ENCODE results near the gene PCCA. TPM values are rescaled to one million over a fixed set of nuclear protein-coding genes. Genes with fewer than 3 reads are reported as not detected.

PCCA gene
- total and polyA plus RNA-seq, 2 donors (not counting 3 experiments of a cell fraction or from before 2014, with no cell fraction given), result 5.7 to 20.2 TPM

- TF ChIP-seq CTCF (IDR thresholded peaks at IDR 0.05; ENCODE audit: extremely low read depth in 1 of 2, insufficient read depth in 1 of 2, low read depth in 1 of 2, low read length in 2 of 2) (no peak), EZH2 (IDR thresholded peaks at IDR 0.05; ENCODE audit: borderline replicate concordance, low read depth, low read length, severe bottlenecking) (no peak), JUN (IDR thresholded peaks at IDR 0.05; ENCODE audit: borderline replicate concordance, insufficient read depth, insufficient read length, low read depth) (no peak), POLR2A (IDR thresholded peaks at IDR 0.05; ENCODE audit: low read depth, low read length) (no peak), GATA2 (IDR thresholded peaks at IDR 0.05; ENCODE audit: insufficient read depth, insufficient read length, low read depth, low read length) (no peak), MAX (IDR thresholded peaks at IDR 0.05; ENCODE audit: insufficient read depth, insufficient read length) (no peak)
- ChIA-PET POLR2A (no interaction called here), CTCF (no interaction called here)
- DNase-seq (ENCODE audit: low read depth, low spot score), result no peak
- Histone ChIP-seq H3K79me2 (ENCODE audit: control insufficient read depth, insufficient read depth, low read length) (no peaks in the 10 kb centered on the region), H4K20me1 (replicated peaks; ENCODE audit: control insufficient read depth, extremely low read depth, insufficient read depth, low read length) (no peaks in the 10 kb centered on the region), H3K9me1 (replicated peaks; ENCODE audit: control insufficient read depth, extremely low read depth, insufficient read depth, low read length) (no peaks in the 10 kb centered on the region), H3K27me3 (ENCODE audit: control insufficient read depth in 2 of 2, insufficient read depth in 2 of 2, low read length in 2 of 2) (no peaks in the 10 kb centered on the region), H3K9ac (replicated peaks; ENCODE audit: extremely low read depth, insufficient read depth, low read length) (no peak overlapping the region), H3K4me3 (replicated peaks in 1 of 3; ENCODE audit: insufficient read depth in 1 of 3, low read depth in 1 of 3, low read length in 3 of 3) (no peak overlapping the region), H3K27ac (ENCODE audit: insufficient read depth, low read depth, low read length) (no peak overlapping the region), H3K4me2 (ENCODE audit: insufficient read depth, low read length) (no peak overlapping the region), H2AFZ (ENCODE audit: low read depth, low read length) (no peak overlapping the region), H3K36me3 (ENCODE audit: control insufficient read depth in 2 of 2, extremely low read depth in 1 of 2, insufficient read depth in 2 of 2, low read length in 2 of 2) (no peaks in the 10 kb centered on the region), H3K9me3 (replicated peaks; ENCODE audit: control insufficient read depth, insufficient read depth, low read length) (no peaks in the 10 kb centered on the region), H3K4me1 (ENCODE audit: control insufficient read depth, extremely low read depth, insufficient read depth, low read length) (peaks cover 2% of the 10 kb centered on the region)
- intact Hi-C loops (cut with micrococcal nuclease) (no loop called here), dilution Hi-C loops (cut with MboI; ENCODE audit: extremely low pct_ligation_motif_present, low sequenced_read_pairs) (no loop called here)
- no TSS peak for BruUV-seq (replicated peaks)
- no peak for FAIRE-seq
These were observed 261.7 kb downstream of the PCCA start for GRCh38 chr13:100350601-100351000.

- dilution Hi-C loops (cut with MboI; ENCODE audit: extremely low pct_ligation_motif_present, low sequenced_read_pairs), result no loop called here
- Histone ChIP-seq H3K27me3 (ENCODE audit: control insufficient read depth in 2 of 2, insufficient read depth in 2 of 2, low read length in 2 of 2) (no peaks in the 10 kb centered on the region), H2AFZ (ENCODE audit: low read depth, low read length) (no peak overlapping the region), H3K9ac (replicated peaks; ENCODE audit: extremely low read depth, insufficient read depth, low read length) (no peak overlapping the region), H3K27ac (ENCODE audit: insufficient read depth, low read depth, low read length) (no peak overlapping the region), H3K79me2 (ENCODE audit: control insufficient read depth, insufficient read depth, low read length) (no peaks in the 10 kb centered on the region), H3K36me3 (ENCODE audit: control insufficient read depth in 2 of 2, extremely low read depth in 1 of 2, insufficient read depth in 2 of 2, low read length in 2 of 2) (no peaks in the 10 kb centered on the region), H4K20me1 (replicated peaks; ENCODE audit: control insufficient read depth, extremely low read depth, insufficient read depth, low read length) (no peaks in the 10 kb centered on the region), H3K4me1 (ENCODE audit: control insufficient read depth, extremely low read depth, insufficient read depth, low read length) (no peaks in the 10 kb centered on the region), H3K4me2 (ENCODE audit: insufficient read depth, low read length) (no peak overlapping the region), H3K4me3 (replicated peaks in 1 of 3; ENCODE audit: insufficient read depth in 1 of 3, low read depth in 1 of 3, low read length in 3 of 3) (no peak overlapping the region), H3K9me1 (replicated peaks; ENCODE audit: control insufficient read depth, extremely low read depth, insufficient read depth, low read length) (no peaks in the 10 kb centered on the region), H3K9me3 (replicated peaks; ENCODE audit: control insufficient read depth, insufficient read depth, low read length) (no peaks in the 10 kb centered on the region)
- no peak for FAIRE-seq
- intact Hi-C loops (cut with micrococcal nuclease), result no loop called here
- DNase-seq (ENCODE audit: low read depth, low spot score), result no peak
- CTCF ChIA-PET, result no interaction called here
- POLR2A ChIA-PET, result no interaction called here
- TF ChIP-seq MYC (IDR thresholded peaks at IDR 0.05; ENCODE audit: low read depth, low read length) (no peak), JUN (IDR thresholded peaks at IDR 0.05; ENCODE audit: borderline replicate concordance, insufficient read depth, insufficient read length, low read depth) (no peak), POLR2AphosphoS5 (IDR thresholded peaks at IDR 0.05; ENCODE audit: insufficient read depth, low read depth, low read length) (no peak), FOS (IDR thresholded peaks at IDR 0.05; ENCODE audit: borderline replicate concordance, insufficient read depth, low read length) (no peak), POLR2A (IDR thresholded peaks at IDR 0.05; ENCODE audit: low read depth, low read length) (no peak), GATA2 (IDR thresholded peaks at IDR 0.05; ENCODE audit: insufficient read depth, insufficient read length, low read depth, low read length) (no peak), CTCF (IDR thresholded peaks at IDR 0.05; ENCODE audit: extremely low read depth in 1 of 2, insufficient read depth in 1 of 2, low read depth in 1 of 2, low read length in 2 of 2) (no peak), EZH2 (IDR thresholded peaks at IDR 0.05; ENCODE audit: borderline replicate concordance, low read depth, low read length, severe bottlenecking) (no peak), MAX (IDR thresholded peaks at IDR 0.05; ENCODE audit: insufficient read depth, insufficient read length) (no peak)
- BruUV-seq (replicated peaks), result no TSS peak
These were observed 267.5 kb downstream of the PCCA start for GRCh38 chr13:100356426-100356825.
